Mesenteric fat pad (tissue), 1 donor: Measurements from ENCODE around the gene SLC22A3. TPM values are rescaled to one million over a fixed set of nuclear protein-coding genes. Genes with fewer than 3 reads are reported as not detected.
"Not testable (repeated sequence)": the region's sequence is repeated elsewhere in the genome, so short reads cannot be mapped to it uniquely, and the experiment has no call there.

Source experiments
- DNase-seq: peaks from one replicate; pipeline ENCODE4 v3.0.0-alpha.2; 2020; ENCODE audit warnings: low spot score
- total RNA-seq: library from RNA; stranded (reverse); fragmentation: NEBNext Ultra II Directional; extraction: Animal tissue kit (Norgen Biotek cat#: 25700); gene quantifications from one replicate; pipeline ENCODE4 v1.2.1, GENCODE V29; 2021
- donor health status: DM: yes; HTN: yes; CAD: no.

The SLC22A3 gene
- total RNA-seq, 1 donor from 2014 or later = 8.6 TPM

DNA sequence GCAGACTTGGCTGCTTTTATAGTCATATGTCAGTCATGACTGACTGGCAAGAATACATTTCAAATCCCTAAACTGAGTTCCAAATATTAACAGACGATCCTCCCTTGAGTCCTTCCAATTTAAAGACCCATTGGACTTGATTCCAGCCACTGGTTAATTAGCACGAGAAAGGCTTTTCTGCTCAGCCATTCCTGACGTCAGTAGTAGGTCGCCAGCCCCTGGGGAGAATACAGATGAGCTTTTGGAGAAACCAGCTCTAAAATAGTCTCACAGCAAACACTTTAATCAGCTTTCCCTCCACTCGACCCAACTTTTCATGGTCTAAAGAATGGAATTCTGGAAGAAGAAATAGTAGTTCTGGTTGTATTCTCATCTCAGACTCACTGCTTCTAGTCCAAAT lies 91.6 kb downstream of the SLC22A3 start:
- DNase-seq = no peak

DNA sequence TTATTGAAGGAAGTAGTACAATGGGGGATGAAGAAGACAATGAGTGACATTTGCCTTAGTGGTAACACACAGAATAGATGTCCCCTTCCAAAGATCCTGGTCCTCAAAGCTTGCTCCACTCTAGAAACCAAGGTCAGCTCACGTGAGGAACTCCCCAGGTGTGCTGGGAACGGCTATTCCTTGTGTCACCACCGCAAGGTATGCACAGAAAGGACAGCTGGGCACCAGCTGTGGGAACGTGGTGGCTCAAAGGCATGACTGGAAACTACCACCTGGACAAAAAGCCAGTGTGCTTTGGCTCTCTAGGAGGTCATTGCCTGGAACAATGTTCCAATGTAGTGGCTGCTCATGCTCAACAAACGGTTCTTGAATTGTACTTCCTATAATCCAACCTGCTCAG lies 94.0 kb downstream of the SLC22A3 start:
- no peak for DNase-seq

DNA sequence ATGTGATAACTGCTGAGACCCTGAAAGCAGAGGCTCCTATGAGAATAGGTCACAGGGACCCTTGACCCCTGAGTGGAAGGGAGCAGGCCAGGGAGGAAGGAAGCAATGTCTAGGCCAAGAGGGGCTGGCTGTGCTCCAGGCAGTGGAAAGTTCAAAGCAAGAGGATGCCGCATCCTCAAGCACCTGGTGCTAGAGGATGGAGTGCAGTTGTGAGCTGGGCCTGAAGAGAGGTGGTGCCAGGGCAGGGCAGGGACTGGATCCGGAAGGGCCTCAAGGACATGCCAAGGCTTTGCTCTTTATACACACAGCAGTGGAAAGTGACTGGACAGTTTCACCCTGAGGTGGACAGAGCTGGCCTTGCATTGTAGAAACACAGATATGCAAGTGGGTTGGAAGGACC lies 97.0 kb downstream of the SLC22A3 start:
- no peak for DNase-seq

DNA sequence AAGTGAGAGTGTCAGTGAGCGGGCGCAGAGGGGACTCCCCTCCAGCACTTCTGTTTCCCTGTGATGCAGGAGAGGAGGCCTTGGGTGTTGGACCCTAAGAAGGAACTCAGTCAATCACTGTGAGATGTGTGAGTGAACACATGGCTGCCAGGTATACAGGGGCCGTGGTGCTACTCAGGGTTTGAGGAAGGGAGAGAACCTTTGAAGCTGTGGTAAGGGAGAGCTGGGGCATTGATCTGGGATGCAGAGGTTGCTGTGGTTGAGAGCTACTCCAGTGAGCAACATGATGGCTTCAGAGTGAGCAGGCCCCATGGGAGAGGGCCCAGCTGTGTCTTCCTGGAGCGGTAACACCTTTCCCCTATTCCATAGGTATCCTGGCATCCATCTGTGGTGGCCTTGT lies 99.2 kb downstream of the SLC22A3 start:
- no peak for DNase-seq

- not testable (repeated sequence) for DNase-seq
These were observed 101.6 kb downstream of the SLC22A3 start for GRCh38 chr6:160449787-160450186.

DNA sequence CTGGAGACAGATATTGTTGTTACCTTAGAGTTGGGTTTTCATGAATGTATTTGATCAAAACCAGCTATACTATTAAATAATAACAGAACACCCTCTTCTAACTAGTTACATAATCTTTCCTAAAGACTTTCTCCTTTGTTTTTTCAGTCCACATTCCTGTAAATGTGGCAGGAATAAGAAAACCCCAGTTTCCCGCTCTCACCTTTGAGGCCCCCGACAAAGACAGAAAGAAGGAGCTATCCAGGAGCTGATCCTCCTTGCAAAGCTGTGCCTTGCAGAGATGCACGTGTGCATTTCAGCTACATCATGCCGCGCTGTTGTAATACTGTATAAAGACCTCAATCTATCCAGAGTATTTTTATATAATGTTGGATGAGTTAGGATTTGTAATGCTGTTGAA lies 102.7 kb downstream of the SLC22A3 start:
- no peak for DNase-seq

DNA sequence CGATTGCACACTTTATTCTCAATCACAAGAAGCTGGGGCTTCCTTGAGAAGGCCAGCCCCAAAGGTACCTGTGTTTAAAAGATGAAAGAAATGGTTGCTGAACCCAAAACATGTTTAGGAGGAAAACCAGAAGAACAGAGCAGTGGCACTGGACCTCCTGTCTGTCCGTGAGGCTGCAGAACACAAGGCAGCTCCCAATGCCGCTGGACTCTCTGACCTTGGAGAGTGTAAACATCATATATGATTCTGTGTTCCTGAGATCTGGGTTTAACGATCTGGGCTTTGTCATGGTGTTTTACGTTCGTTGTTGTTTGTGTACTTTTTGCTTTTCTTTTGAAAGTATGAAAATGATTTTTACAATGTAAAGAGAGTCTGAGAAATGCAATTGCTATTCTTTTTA lies 106.1 kb downstream of the SLC22A3 start:
- DNase-seq = no peak

DNA sequence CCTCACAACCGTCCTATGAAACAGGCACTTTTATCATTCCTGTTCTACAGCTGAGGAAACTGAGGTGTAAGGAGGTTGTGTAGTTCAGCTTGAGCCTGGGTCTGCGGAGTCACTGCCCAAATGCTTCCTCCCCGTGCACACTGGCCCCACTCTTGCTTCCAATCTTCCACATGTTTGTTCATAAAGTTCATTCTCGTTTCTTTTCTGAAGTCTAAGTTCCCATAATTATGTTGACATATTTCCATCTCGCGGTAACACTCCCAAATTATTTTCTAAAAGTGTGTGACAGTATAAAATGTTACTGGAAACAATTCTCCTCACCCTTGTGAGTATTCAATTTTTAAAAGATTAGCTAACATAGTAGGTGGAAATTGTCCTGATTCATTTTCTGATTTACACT lies 106.9 kb downstream of the SLC22A3 start:
- no peak for DNase-seq

- DNase-seq = no peak
These were observed 107.5 kb downstream of the SLC22A3 start for GRCh38 chr6:160455541-160456213.

GRCh38 chr6:160456214-160456546 lies 108.0 kb downstream of the SLC22A3 start:
- no peak for DNase-seq

- DNase-seq = no peak
These were observed 109.6 kb downstream of the SLC22A3 start for GRCh38 chr6:160457823-160458222.

DNA sequence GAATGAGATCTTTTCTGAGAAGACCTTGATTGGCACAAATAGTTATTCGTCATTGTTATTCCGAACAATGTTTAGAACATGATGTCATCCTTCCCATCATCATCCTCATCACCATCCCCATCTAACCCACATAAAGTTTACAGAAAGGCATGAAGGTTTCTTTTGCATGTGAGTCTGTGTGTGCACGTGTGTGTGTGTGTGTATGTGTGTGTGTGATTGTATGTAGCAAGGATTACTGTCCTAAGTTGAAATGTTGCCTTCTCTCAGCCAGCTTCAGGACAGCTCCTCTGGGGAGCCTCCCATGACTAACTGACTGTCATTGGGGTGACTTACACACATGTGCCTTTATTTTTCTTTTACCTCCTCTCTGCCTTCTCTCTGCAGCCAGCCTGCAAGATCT lies 113.5 kb downstream of the SLC22A3 start:
- DNase-seq = no peak

DNA sequence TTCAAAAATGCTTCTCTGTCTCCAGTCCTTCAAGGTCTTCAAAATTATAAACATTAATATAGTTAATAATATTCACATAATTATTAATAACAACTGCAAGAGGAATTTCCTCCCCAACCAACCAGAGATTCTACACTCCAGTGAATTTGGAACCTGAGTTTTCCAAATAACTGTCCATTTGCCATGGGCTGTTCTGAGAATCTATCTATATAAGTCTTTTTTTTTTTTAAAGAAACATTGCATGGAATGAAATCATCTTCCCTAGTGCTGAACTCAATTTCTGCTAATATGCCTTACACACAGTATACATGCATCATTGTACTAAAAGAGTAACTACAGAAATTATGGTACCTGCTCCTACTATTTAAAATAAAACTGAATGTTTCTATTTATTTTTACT lies 113.9 kb downstream of the SLC22A3 start:
- DNase-seq = no peak

DNA sequence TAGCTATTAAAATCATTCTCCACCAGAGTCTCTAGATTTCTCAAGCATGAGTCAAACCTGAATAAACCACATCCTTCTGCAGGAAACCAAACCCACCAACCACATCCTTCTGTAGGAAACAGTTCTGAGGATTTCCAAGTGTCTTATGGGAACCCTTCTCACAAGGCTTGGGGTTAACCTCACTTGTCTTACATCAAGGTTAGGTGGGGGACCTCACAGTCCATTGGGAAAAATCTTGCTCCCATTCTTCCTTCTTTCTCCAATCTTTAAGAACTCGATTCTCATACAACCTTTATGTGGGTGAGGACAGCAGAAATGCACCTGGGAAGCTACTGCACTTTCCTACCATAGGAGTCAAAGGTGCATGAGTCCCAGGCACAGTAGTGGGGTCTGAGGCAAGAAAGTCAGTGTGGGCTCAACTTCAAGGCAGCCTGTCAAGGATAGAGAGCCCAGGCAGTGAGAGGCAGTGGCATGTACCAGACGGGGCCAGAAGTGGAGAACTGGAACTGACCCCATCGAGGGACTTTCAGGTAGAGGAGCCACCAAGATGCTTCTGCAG lies 114.5 kb downstream of the SLC22A3 start:
- DNase-seq = no peak

DNA sequence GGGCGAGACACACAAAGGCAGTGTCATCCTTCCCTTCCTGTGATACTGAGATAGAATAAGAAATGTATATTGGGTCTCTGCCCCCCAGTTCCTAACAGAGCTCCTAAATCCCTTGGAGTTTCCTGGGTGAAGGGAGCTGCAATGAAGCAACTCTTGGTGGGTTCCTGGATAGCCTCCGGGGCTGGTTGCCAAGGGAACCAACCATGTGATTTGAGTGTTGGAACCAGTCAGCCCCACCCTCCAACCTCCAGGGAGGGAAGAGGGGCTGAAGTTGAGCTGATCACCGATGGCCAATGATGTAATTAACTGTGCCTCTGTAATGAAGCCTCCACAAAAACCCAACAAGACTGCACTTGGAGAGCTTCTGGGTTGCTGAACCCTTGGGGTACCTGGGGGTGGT lies 116.6 kb downstream of the SLC22A3 start:
- DNase-seq = no peak

DNA sequence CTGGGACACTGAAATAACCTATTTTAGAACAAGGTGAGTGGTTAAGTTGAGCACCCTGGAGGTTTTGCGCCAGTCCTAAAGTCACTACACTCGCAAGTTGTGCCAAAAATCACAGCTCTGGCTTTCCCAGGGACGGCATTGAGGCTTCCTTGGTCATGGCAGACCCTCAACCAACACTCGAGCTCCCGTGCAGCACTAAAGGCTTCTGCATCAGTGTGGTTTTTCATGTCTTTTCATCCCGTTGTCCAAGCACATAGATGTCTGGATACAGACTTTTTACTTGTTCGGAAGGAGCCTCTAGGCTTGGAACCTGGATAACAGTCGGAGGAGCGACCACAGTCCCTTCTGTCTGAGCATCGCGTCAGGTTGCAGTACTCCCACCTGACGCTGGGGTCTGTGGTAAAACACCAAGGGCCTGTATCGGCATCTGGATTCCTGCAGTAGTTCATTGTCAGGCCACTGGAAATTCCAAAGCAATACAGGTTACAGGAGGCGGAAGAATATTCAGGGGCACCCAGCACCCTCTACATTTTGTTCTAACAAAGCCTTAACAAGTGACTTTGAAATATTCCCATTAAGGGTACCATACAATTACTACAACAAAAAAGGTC lies 119.2 kb downstream of the SLC22A3 start:
- not testable (repeated sequence) for DNase-seq

DNA sequence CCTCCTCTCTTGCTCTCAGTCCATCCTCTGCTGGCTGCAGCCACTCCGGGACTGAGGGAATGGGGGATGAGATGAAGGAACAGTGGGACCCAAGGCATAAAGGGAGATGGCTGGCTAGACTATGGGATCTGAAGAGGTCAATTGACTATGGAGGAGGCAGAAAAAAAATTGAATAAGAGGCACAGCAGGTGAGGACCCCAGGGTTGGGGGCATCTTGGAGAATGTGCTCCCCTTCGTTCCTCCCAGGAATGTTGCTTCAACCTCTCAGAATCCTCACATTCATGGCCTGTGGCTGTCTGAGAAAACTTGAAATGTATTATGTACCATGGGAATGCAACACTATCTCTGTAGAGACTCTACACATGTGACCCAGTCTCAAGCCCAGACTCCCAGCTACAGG lies 121.0 kb downstream of the SLC22A3 start:
- no peak for DNase-seq

- not testable (repeated sequence) for DNase-seq
These were observed 127.9 kb downstream of the SLC22A3 start for GRCh38 chr6:160476056-160476455.

GRCh38 chr6:160477072-160477471 lies 128.9 kb downstream of the SLC22A3 start:
- DNase-seq = not testable (repeated sequence)

- DNase-seq = no peak
These were observed 129.7 kb downstream of the SLC22A3 start for GRCh38 chr6:160477901-160478300.

DNA sequence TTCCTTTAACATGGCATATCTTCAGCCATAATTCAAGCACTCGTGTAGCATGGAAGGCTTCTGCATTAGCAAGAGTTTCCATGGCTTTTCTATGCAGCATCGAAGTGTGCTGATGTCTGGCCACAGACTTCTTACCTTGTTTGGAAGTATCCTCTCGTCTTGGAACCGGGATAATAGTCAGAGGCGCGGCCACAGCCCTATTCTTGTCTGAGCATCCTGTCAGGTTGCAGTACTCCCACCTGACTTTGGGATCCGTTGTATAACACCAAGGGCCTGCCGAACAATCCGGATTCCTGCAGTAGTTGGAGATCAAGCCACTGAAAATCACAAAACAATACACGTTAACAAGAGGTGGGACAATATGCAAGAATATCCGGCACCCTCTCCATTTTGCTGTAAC lies 138.9 kb downstream of the SLC22A3 start:
- no peak for DNase-seq

GRCh38 chr6:160489091-160489490 lies 140.9 kb downstream of the SLC22A3 start:
- DNase-seq = no peak

DNA sequence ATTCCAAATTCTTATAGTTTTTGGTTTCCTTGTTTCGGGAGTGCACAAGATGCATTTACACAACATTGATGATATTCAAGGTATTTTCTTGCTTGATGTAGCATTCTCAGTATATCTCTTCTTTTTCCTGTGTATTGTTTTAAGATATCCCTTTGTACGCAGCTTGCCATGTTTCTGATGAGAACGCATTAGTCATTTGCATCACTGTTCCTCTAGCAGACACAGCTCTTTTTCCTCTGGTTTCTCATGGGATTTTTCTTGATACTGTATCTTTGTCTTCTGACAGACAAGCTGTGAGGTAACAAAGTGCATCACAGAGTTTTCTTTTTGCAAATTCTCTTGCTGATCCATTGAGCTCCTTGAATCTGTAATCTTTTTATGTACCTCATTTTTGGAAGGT lies 146.4 kb downstream of the SLC22A3 start:
- no peak for DNase-seq
